ENCODE measurements around the gene ABTB1. TPM values are rescaled to one million over a fixed set of nuclear protein-coding genes. Genes with fewer than 3 reads are reported as not detected.

The ABTB1 gene
- total RNA-seq, 1 donor from 2014 or later = 8.7 TPM

GRCh38 chr3:127726894-127727293 is 54.1 kb downstream of the ABTB1 start:
- no peaks in the 10 kb centered on the region for H3K9me3 Mint-ChIP-seq (ENCODE audit: unreplicated experiment)
- DNase-seq (ENCODE audit: low spot score) = no peak
- H3K4me3 Mint-ChIP-seq (ENCODE audit: unreplicated experiment) = no peak overlapping the region
- H3K27me3 Mint-ChIP-seq (ENCODE audit: unreplicated experiment) = peaks cover 3% of the 10 kb centered on the region
- H3K4me1 Mint-ChIP-seq (ENCODE audit: unreplicated experiment) = peaks cover 5% of the 10 kb centered on the region
- H3K27ac Mint-ChIP-seq (ENCODE audit: unreplicated experiment) = peak overlapping the region; percentile 69
- H3K36me3 Mint-ChIP-seq (ENCODE audit: low read depth, unreplicated experiment) = peaks cover 4% of the 10 kb centered on the region
- TF ChIP-seq, protein P1, sequence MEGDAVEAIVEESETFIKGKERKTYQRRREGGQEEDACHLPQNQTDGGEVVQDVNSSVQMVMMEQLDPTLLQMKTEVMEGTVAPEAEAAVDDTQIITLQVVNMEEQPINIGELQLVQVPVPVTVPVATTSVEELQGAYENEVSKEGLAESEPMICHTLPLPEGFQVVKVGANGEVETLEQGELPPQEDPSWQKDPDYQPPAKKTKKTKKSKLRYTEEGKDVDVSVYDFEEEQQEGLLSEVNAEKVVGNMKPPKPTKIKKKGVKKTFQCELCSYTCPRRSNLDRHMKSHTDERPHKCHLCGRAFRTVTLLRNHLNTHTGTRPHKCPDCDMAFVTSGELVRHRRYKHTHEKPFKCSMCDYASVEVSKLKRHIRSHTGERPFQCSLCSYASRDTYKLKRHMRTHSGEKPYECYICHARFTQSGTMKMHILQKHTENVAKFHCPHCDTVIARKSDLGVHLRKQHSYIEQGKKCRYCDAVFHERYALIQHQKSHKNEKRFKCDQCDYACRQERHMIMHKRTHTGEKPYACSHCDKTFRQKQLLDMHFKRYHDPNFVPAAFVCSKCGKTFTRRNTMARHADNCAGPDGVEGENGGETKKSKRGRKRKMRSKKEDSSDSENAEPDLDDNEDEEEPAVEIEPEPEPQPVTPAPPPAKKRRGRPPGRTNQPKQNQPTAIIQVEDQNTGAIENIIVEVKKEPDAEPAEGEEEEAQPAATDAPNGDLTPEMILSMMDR (IDR thresholded peaks at IDR 0.05; ENCODE audit: unreplicated experiment) = no peak

GRCh38 chr3:127728417-127729015 is 55.8 kb downstream of the ABTB1 start:
- H3K4me1 Mint-ChIP-seq (ENCODE audit: unreplicated experiment) = peaks cover 5% of the 10 kb centered on the region
- peaks cover 4% of the 10 kb centered on the region for H3K36me3 Mint-ChIP-seq (ENCODE audit: low read depth, unreplicated experiment)
- H3K27me3 Mint-ChIP-seq (ENCODE audit: unreplicated experiment) = peaks cover 4% of the 10 kb centered on the region
- H3K9me3 Mint-ChIP-seq (ENCODE audit: unreplicated experiment) = no peaks in the 10 kb centered on the region
- TF ChIP-seq, protein P1 (IDR thresholded peaks at IDR 0.05; ENCODE audit: unreplicated experiment) = no peak
- no peak overlapping the region for H3K27ac Mint-ChIP-seq (ENCODE audit: unreplicated experiment)
- no peak for DNase-seq (ENCODE audit: low spot score)
- no peak overlapping the region for H3K4me3 Mint-ChIP-seq (ENCODE audit: unreplicated experiment)

DNA sequence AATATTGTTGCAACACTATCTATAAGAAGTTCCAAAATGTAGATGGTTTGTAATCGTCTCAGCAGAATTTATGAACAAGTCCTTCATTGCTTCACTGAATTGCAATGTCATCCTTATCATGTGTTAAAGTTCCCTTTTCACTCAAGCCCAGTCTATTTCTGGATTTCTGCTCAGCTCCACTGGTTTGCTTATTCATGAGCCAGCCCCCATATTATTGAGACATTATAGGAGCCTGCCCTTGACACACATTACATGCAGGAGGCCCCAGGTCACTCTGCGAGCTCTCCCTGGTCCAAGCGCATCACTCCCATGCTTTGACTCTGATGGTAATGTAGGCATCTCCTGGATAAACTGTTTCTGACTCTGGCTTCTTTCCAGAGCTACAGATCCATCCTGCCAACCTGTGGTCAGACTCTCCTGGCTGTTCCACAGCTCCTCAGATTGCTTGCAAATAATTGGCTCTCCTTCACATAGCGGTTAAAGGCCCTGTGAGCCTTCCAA is 56.9 kb downstream of the ABTB1 start:
- H3K4me1 Mint-ChIP-seq (ENCODE audit: unreplicated experiment) = peaks cover 9% of the 10 kb centered on the region
- no peak for DNase-seq (ENCODE audit: low spot score)
- H3K4me3 Mint-ChIP-seq (ENCODE audit: unreplicated experiment) = no peak overlapping the region
- peaks cover 4% of the 10 kb centered on the region for H3K36me3 Mint-ChIP-seq (ENCODE audit: low read depth, unreplicated experiment)
- H3K27ac Mint-ChIP-seq (ENCODE audit: unreplicated experiment) = no peak overlapping the region
- peaks cover 4% of the 10 kb centered on the region for H3K27me3 Mint-ChIP-seq (ENCODE audit: unreplicated experiment)
- TF ChIP-seq, protein P1 (IDR thresholded peaks at IDR 0.05; ENCODE audit: unreplicated experiment) = no peak
- no peaks in the 10 kb centered on the region for H3K9me3 Mint-ChIP-seq (ENCODE audit: unreplicated experiment)

- no peak overlapping the region for H3K27ac Mint-ChIP-seq (ENCODE audit: unreplicated experiment)
- peaks cover 4% of the 10 kb centered on the region for H3K36me3 Mint-ChIP-seq (ENCODE audit: low read depth, unreplicated experiment)
- H3K4me1 Mint-ChIP-seq (ENCODE audit: unreplicated experiment) = peaks cover 15% of the 10 kb centered on the region
- no peaks in the 10 kb centered on the region for H3K9me3 Mint-ChIP-seq (ENCODE audit: unreplicated experiment)
- no peak for DNase-seq (ENCODE audit: low spot score)
- H3K27me3 Mint-ChIP-seq (ENCODE audit: unreplicated experiment) = peaks cover 4% of the 10 kb centered on the region
- no peak overlapping the region for H3K4me3 Mint-ChIP-seq (ENCODE audit: unreplicated experiment)
- TF ChIP-seq, protein P1 (IDR thresholded peaks at IDR 0.05; ENCODE audit: unreplicated experiment) = no peak
Measured at GRCh38 chr3:127730171-127730570, 57.4 kb downstream of the ABTB1 start.

Other genes with a start within 250 kb of the ABTB1 start
- gene TPRA1, start 82.2 kb upstream of the ABTB1 start, total RNA-seq (ENCODE audit: unreplicated experiment) = 36.9 TPM
- 27.8 TPM for gene MCM2, start 74.5 kb upstream of the ABTB1 start, total RNA-seq (ENCODE audit: unreplicated experiment)
- gene PODXL2, start 43.8 kb upstream of the ABTB1 start, total RNA-seq (ENCODE audit: unreplicated experiment) = 16.4 TPM
- 0.97 TPM for gene MGLL, start 149.6 kb downstream of the ABTB1 start, total RNA-seq (ENCODE audit: unreplicated experiment)
- 0.05 TPM for gene KBTBD12, start 242.3 kb downstream of the ABTB1 start, total RNA-seq (ENCODE audit: unreplicated experiment)

All from endothelial cell (in vitro differentiated cells).